Fibroblast of skin of abdomen (primary cell): ENCODE measurements around the gene NCK2.

Source experiments
- DNase-seq: peaks from one replicate; pipeline ENCODE4 v3.0.0-alpha.2; 2013

The NCK2 gene

GRCh38 chr2:105873721-105874120 lies 129.0 kb downstream of the NCK2 start:
- peak; percentile 68 for DNase-seq

GRCh38 chr2:105874466-105874865 lies 129.8 kb downstream of the NCK2 start:
- DNase-seq: no peak

- no peak for DNase-seq
Observed at GRCh38 chr2:105875241-105875640, 130.5 kb downstream of the NCK2 start.

GRCh38 chr2:105876191-105876590 lies 131.5 kb downstream of the NCK2 start:
- no peak for DNase-seq

- DNase-seq: no peak
Observed at GRCh38 chr2:105877945-105878344, 133.2 kb downstream of the NCK2 start.

GRCh38 chr2:105879106-105879802 lies 134.5 kb downstream of the NCK2 start:
- no peak for DNase-seq

GRCh38 chr2:105879803-105880300 lies 135.1 kb downstream of the NCK2 start:
- no peak for DNase-seq

GRCh38 chr2:105880637-105881036 lies 135.9 kb downstream of the NCK2 start:
- DNase-seq: no peak

- no peak for DNase-seq
Observed at GRCh38 chr2:105881286-105882136, 136.8 kb downstream of the NCK2 start.

GRCh38 chr2:105882341-105882740 lies 137.6 kb downstream of the NCK2 start:
- DNase-seq: no peak

- DNase-seq: no peak
Observed at GRCh38 chr2:105882920-105883435, 138.3 kb downstream of the NCK2 start.

GRCh38 chr2:105883911-105884694 lies 139.4 kb downstream of the NCK2 start:
- DNase-seq: no peak

- no peak for DNase-seq
Observed at GRCh38 chr2:105885456-105885855, 140.7 kb downstream of the NCK2 start.

GRCh38 chr2:105886029-105886454 lies 141.3 kb downstream of the NCK2 start:
- peak; percentile 62 for DNase-seq

GRCh38 chr2:105886687-105887086 lies 142.0 kb downstream of the NCK2 start:
- no peak for DNase-seq

GRCh38 chr2:105887256-105887655 lies 142.5 kb downstream of the NCK2 start:
- DNase-seq: no peak

GRCh38 chr2:105888625-105889024 lies 143.9 kb downstream of the NCK2 start:
- DNase-seq: no peak

- no peak for DNase-seq
Observed at GRCh38 chr2:105889046-105889445, 144.3 kb downstream of the NCK2 start.

GRCh38 chr2:105890111-105890510 lies 145.4 kb downstream of the NCK2 start:
- DNase-seq: no peak

- DNase-seq: no peak
Observed at GRCh38 chr2:105890856-105891255, 146.1 kb downstream of the NCK2 start.

GRCh38 chr2:105893011-105893995 lies 148.6 kb downstream of the NCK2 start:
- DNase-seq: peak; percentile 8
